ENCODE measurements around the gene COA7.

Gene COA7

GRCh38 chr1:52697795-52698674, at the start of gene COA7:
Gene COA7, minus strand, starts transcription at chr1:52698347. Its CDS starts 21 bp downstream, at chr1:52698326.
- peak within 1 kb of the TSS; percentile 95 for H3K4me3 ChIP-seq (ENCODE audit: low read depth, low read length)
- DNase-seq (ENCODE audit: low read depth): peak; percentile 91
- TF ChIP-seq, protein P1, sequence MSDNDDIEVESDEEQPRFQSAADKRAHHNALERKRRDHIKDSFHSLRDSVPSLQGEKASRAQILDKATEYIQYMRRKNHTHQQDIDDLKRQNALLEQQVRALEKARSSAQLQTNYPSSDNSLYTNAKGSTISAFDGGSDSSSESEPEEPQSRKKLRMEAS (IDR thresholded peaks at IDR 0.05; ENCODE audit: low read depth, low read length): peak; percentile 90
- peak; percentile 90 for TF ChIP-seq MYC (IDR thresholded peaks at IDR 0.05; ENCODE audit: low read depth, low read length)
- peak; percentile 87 for TF ChIP-seq POLR2A (IDR thresholded peaks at IDR 0.05; ENCODE audit: extremely low read depth, insufficient read length)
- no peak for TF ChIP-seq CTCF (IDR thresholded peaks at IDR 0.05; ENCODE audit: low read depth, low read length)

DNA sequence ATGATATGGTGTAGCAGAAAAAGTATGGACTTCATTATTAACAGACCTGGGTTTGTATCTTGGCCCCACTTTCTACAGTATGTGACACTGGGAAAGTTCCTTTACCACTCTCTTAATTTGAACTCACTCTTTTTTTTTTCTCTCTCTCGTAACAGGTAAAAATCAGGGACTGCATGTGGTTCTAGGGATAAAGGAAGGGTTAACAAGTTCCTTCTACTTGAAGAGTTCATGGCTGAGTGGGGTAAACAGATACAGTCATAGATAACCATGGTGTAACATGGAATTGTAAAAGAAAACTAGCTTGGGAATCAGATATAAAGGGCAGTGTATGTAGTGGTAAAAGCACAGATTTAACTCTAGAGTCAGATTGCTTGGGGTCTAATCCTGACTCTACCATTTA, 49.3 kb upstream of the COA7 start:
- no peak overlapping the region for H3K4me3 ChIP-seq (ENCODE audit: low read depth, low read length)
- TF ChIP-seq POLR2A (IDR thresholded peaks at IDR 0.05; ENCODE audit: extremely low read depth, insufficient read length) (no peak), MYC (IDR thresholded peaks at IDR 0.05; ENCODE audit: low read depth, low read length) (no peak), CTCF (IDR thresholded peaks at IDR 0.05; ENCODE audit: low read depth, low read length) (no peak)
- TF ChIP-seq, protein P1 (IDR thresholded peaks at IDR 0.05; ENCODE audit: low read depth, low read length): no peak
- DNase-seq (ENCODE audit: low read depth): no peak

DNA sequence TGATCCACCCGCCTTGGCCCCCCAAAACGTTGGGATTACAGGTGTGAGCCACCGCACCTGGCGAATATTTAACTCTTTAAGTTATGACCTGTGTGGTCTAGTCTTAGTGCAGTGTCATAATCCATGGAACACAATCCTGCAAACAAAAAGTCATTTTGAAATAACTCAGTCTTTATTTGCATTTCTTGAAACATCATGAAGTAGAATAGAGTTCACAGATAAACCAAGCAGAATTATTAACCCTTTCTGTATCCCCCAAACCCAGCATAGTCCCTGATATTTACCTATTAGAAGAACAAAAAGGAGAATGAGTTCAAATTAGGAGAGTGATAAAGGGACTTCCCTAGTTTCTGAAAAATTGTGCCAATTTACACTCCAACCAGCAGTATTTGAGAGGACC, 48.0 kb upstream of the COA7 start:
- TF ChIP-seq CTCF (IDR thresholded peaks at IDR 0.05; ENCODE audit: low read depth, low read length): no peak
- TF ChIP-seq, protein P1 (IDR thresholded peaks at IDR 0.05; ENCODE audit: low read depth, low read length): no peak
- TF ChIP-seq POLR2A (IDR thresholded peaks at IDR 0.05; ENCODE audit: extremely low read depth, insufficient read length): no peak
- TF ChIP-seq MYC (IDR thresholded peaks at IDR 0.05; ENCODE audit: low read depth, low read length): no peak
- DNase-seq (ENCODE audit: low read depth): no peak
- no peak overlapping the region for H3K4me3 ChIP-seq (ENCODE audit: low read depth, low read length)

DNA sequence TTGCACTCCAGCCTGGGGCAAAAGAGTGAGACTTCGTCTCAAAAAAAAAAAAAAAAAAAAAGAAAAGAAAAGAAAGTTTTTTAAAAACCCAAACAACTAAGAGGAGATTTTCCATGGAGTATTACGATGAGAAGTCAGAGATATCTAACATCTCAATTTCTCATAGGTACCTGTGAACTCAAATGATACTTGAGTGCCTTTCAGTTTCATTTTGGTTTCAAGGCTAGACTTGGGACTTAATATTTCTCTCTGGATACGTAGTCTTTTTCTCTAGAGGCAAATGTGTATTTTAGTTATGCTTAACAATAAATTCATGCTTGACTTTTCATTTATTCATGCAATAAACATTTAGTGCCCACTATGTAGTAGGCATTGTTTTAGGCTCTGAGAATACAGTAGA, 43.1 kb upstream of the COA7 start:
- no peak for TF ChIP-seq POLR2A (IDR thresholded peaks at IDR 0.05; ENCODE audit: extremely low read depth, insufficient read length)
- TF ChIP-seq CTCF (IDR thresholded peaks at IDR 0.05; ENCODE audit: low read depth, low read length): no peak
- no peak for TF ChIP-seq MYC (IDR thresholded peaks at IDR 0.05; ENCODE audit: low read depth, low read length)
- TF ChIP-seq, protein P1 (IDR thresholded peaks at IDR 0.05; ENCODE audit: low read depth, low read length): no peak
- H3K4me3 ChIP-seq (ENCODE audit: low read depth, low read length): no peak overlapping the region
- no peak for DNase-seq (ENCODE audit: low read depth)

DNA sequence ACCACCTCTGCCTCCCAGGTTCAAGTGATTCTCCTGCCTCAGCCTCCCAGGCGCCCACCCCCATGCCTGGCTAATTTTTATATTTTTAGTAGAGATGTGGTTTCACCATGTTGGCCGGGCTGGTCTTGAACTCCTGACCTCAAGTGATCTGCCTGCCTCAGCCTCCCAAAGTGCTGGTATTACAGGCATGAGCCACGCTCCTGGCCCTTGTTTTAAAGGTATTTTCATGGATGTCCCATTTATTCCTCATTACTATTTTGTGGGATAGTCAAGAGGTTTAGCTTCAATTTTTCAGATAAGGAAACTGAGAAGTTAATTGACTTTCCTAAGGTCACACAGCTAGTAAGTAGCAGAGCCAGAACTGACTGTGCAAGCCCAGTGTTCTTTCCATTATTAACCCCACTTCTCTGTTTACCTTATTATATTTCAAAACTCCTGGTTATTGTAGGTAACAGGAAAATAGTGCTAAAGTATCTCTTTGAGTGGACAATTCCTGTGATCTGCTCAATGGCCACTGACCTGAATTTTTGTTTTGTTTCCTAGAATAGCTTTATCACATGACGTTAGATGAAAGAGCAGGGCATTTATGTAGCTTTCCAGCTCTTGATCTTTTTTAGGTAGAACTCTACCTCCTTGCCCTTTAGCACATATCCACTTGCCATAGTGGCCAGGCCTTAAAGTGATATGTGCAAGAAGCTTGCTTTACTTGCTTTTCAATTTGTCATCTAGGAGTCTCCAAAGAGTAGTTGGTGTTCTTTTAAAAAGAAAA, 41.7 kb upstream of the COA7 start:
- no peak for TF ChIP-seq CTCF (IDR thresholded peaks at IDR 0.05; ENCODE audit: low read depth, low read length)
- DNase-seq (ENCODE audit: low read depth): no peak
- H3K4me3 ChIP-seq (ENCODE audit: low read depth, low read length): no peak overlapping the region
